GM12874 (cell line): ENCODE measurements around the gene PEX10.

Experiments
- TF ChIP-seq, protein P1 (sequence below): IDR thresholded peaks from 2 replicates; pipeline ENCODE4 v1.5.1; 2011; ENCODE audit warnings: low read depth, mild to moderate bottlenecking, control low read depth, low read length, moderate library complexity; ENCODE audit not compliant: insufficient read depth

Gene PEX10

GRCh38 chr1:2441746-2442145 is 29.4 kb upstream of the PEX10 start:
- TF ChIP-seq, protein P1, sequence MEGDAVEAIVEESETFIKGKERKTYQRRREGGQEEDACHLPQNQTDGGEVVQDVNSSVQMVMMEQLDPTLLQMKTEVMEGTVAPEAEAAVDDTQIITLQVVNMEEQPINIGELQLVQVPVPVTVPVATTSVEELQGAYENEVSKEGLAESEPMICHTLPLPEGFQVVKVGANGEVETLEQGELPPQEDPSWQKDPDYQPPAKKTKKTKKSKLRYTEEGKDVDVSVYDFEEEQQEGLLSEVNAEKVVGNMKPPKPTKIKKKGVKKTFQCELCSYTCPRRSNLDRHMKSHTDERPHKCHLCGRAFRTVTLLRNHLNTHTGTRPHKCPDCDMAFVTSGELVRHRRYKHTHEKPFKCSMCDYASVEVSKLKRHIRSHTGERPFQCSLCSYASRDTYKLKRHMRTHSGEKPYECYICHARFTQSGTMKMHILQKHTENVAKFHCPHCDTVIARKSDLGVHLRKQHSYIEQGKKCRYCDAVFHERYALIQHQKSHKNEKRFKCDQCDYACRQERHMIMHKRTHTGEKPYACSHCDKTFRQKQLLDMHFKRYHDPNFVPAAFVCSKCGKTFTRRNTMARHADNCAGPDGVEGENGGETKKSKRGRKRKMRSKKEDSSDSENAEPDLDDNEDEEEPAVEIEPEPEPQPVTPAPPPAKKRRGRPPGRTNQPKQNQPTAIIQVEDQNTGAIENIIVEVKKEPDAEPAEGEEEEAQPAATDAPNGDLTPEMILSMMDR = no peak

- TF ChIP-seq, protein P1 = no peak
Observed at GRCh38 chr1:2439369-2439768, 27.0 kb upstream of the PEX10 start.

- TF ChIP-seq, protein P1 = no peak
Observed at GRCh38 chr1:2438641-2439040, 26.3 kb upstream of the PEX10 start.

- TF ChIP-seq, protein P1 = no peak
Observed at GRCh38 chr1:2438038-2438437, 25.7 kb upstream of the PEX10 start.

DNA sequence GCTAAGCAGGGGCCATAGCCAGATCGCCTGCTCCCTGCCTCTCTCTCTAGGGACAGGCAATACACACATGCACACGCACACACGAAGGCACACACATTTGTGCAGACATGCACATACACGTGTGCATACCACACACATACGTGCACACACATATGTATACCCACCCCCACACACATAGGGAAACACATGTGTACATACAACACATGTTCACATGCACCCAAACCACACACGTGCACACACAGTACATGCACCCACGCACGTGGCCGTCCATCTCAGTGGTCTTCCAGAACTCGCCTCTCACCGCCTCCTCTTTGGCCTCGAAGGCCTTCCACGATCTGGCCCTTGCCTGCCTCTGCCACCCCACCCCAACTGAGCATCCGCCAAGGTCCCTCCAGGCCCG is 25.3 kb upstream of the PEX10 start:
- TF ChIP-seq, protein P1 = no peak

- TF ChIP-seq, protein P1 = no peak
Observed at GRCh38 chr1:2436876-2437275, 24.5 kb upstream of the PEX10 start.

DNA sequence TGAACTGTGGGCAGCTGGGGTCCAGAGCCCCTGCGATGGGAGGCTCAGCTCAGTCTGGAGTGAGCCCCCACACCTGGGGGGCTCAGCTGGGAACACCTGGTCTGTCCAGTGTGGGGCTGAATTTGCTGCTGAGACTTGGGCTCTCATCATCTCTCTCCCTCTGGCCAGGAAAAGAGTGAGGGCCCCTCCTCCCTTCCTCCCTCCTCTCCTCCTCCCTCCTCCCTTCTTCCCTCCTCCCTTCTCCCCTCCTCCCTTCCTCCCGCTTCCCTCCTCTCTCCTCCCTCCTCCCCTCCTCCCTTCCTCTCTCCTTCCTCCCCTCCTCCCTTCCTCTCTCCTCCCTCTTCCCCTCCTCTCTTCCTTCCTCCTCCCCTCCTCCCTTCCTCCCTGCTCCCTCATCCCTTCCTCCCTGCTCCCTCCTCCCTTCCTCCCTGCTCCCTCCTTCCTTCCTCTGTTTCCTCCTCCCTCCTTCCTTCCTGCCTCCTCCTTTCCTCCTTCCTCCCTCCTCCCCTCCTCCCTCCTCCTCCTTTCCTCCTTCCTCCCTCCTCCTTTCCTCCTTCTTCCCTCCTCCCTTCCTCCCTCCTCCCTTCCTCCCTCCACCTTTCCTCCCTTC is 23.5 kb upstream of the PEX10 start:
- TF ChIP-seq, protein P1 = no peak
